Measurements from ENCODE around the gene PTCD2.

The PTCD2 gene

GRCh38 chr5:72369711-72370110 lies 49.5 kb downstream of the PTCD2 start:
- Histone ChIP-seq H3K79me2 (ENCODE audit: control insufficient read depth, low read length) (no peaks in the 10 kb centered on the region), H3K27ac (ENCODE audit: low read depth, low read length) (no peak overlapping the region)
- TF ChIP-seq, protein P1, sequence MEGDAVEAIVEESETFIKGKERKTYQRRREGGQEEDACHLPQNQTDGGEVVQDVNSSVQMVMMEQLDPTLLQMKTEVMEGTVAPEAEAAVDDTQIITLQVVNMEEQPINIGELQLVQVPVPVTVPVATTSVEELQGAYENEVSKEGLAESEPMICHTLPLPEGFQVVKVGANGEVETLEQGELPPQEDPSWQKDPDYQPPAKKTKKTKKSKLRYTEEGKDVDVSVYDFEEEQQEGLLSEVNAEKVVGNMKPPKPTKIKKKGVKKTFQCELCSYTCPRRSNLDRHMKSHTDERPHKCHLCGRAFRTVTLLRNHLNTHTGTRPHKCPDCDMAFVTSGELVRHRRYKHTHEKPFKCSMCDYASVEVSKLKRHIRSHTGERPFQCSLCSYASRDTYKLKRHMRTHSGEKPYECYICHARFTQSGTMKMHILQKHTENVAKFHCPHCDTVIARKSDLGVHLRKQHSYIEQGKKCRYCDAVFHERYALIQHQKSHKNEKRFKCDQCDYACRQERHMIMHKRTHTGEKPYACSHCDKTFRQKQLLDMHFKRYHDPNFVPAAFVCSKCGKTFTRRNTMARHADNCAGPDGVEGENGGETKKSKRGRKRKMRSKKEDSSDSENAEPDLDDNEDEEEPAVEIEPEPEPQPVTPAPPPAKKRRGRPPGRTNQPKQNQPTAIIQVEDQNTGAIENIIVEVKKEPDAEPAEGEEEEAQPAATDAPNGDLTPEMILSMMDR (IDR thresholded peaks at IDR 0.05; ENCODE audit: low read depth, low read length, poor library complexity, severe bottlenecking): no peak
- no peak for TF ChIP-seq EZH2phosphoT487 (IDR thresholded peaks at IDR 0.05; ENCODE audit: borderline replicate concordance, low read length)

GRCh38 chr5:72372331-72372730 lies 52.2 kb downstream of the PTCD2 start:
- H3K4me2 ChIP-seq (ENCODE audit: low read length): no peak overlapping the region
- TF ChIP-seq EZH2phosphoT487 (IDR thresholded peaks at IDR 0.05; ENCODE audit: borderline replicate concordance, low read length): no peak

More at GRCh38 chr5:72369711-72370110, 49.5 kb downstream of the PTCD2 start:
- H3K27me3 ChIP-seq (ENCODE audit: control insufficient read depth, low read length): no peaks in the 10 kb centered on the region
- no peak overlapping the region for H3K4me3 ChIP-seq (ENCODE audit: low read length)
- no peaks in the 10 kb centered on the region for H3K36me3 ChIP-seq (ENCODE audit: control insufficient read depth, low read length)
- H3K4me1 ChIP-seq (ENCODE audit: control insufficient read depth, low read length): peaks cover 9% of the 10 kb centered on the region
- H3K4me2 ChIP-seq (ENCODE audit: low read length): no peak overlapping the region
- H3F3A ChIP-seq (ENCODE audit: control insufficient read depth, insufficient read depth): no peaks in the 10 kb centered on the region
- no peaks in the 10 kb centered on the region for H3K9me2 ChIP-seq (replicated peaks; ENCODE audit: control insufficient read depth, low read length)
- H4K20me1 ChIP-seq (ENCODE audit: control insufficient read depth, insufficient read depth, low read depth, low read length): no peaks in the 10 kb centered on the region
- H3K9me3 ChIP-seq (ENCODE audit: control insufficient read depth, insufficient read depth, low read length): no peaks in the 10 kb centered on the region

DNA sequence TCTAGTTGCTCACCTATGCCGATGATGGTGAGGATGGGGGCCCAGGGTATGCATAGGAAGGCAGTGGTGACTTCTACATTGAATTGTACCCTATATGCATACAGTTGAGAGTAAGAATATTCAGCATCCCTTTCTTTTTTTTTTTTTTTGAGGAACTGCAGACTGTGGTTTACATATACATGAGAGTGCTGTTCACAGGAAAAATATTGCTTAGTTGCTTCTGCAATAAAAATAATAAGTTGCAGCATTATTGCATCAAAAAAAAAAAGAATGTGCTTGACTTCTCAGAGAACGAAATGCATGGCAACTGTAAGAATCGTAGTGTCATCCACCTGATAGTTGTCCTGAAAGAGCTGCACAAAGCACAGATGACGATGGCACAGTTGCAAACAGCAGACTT lies 52.8 kb downstream of the PTCD2 start:
- no peaks in the 10 kb centered on the region for H3K36me3 ChIP-seq (ENCODE audit: control insufficient read depth, low read length)
- no peaks in the 10 kb centered on the region for H3K27me3 ChIP-seq (ENCODE audit: control insufficient read depth, low read length)
- no peak overlapping the region for H3K4me2 ChIP-seq (ENCODE audit: low read length)
- H3K79me2 ChIP-seq (ENCODE audit: control insufficient read depth, low read length): no peaks in the 10 kb centered on the region
- H3K4me3 ChIP-seq (ENCODE audit: low read length): no peak overlapping the region
- no peaks in the 10 kb centered on the region for H3K9me2 ChIP-seq (replicated peaks; ENCODE audit: control insufficient read depth, low read length)
- no peaks in the 10 kb centered on the region for H3K9me3 ChIP-seq (ENCODE audit: control insufficient read depth, insufficient read depth, low read length)
- no peaks in the 10 kb centered on the region for H4K20me1 ChIP-seq (ENCODE audit: control insufficient read depth, insufficient read depth, low read depth, low read length)
- no peaks in the 10 kb centered on the region for H3F3A ChIP-seq (ENCODE audit: control insufficient read depth, insufficient read depth)
- H3K27ac ChIP-seq (ENCODE audit: low read depth, low read length): no peak overlapping the region
- TF ChIP-seq EZH2phosphoT487 (IDR thresholded peaks at IDR 0.05; ENCODE audit: borderline replicate concordance, low read length): no peak
- TF ChIP-seq, protein P1 (IDR thresholded peaks at IDR 0.05; ENCODE audit: low read depth, low read length, poor library complexity, severe bottlenecking): no peak
- peaks cover 9% of the 10 kb centered on the region for H3K4me1 ChIP-seq (ENCODE audit: control insufficient read depth, low read length)

More at GRCh38 chr5:72372331-72372730, 52.2 kb downstream of the PTCD2 start:
- Histone ChIP-seq H3F3A (ENCODE audit: control insufficient read depth, insufficient read depth) (no peaks in the 10 kb centered on the region), H3K27ac (ENCODE audit: low read depth, low read length) (no peak overlapping the region), H4K20me1 (ENCODE audit: control insufficient read depth, insufficient read depth, low read depth, low read length) (no peaks in the 10 kb centered on the region), H3K9me3 (ENCODE audit: control insufficient read depth, insufficient read depth, low read length) (no peaks in the 10 kb centered on the region), H3K27me3 (ENCODE audit: control insufficient read depth, low read length) (no peaks in the 10 kb centered on the region), H3K36me3 (ENCODE audit: control insufficient read depth, low read length) (no peaks in the 10 kb centered on the region), H3K4me1 (ENCODE audit: control insufficient read depth, low read length) (peaks cover 9% of the 10 kb centered on the region), H3K79me2 (ENCODE audit: control insufficient read depth, low read length) (no peaks in the 10 kb centered on the region), H3K4me3 (ENCODE audit: low read length) (no peak overlapping the region), H3K9me2 (replicated peaks; ENCODE audit: control insufficient read depth, low read length) (no peaks in the 10 kb centered on the region)

DNA sequence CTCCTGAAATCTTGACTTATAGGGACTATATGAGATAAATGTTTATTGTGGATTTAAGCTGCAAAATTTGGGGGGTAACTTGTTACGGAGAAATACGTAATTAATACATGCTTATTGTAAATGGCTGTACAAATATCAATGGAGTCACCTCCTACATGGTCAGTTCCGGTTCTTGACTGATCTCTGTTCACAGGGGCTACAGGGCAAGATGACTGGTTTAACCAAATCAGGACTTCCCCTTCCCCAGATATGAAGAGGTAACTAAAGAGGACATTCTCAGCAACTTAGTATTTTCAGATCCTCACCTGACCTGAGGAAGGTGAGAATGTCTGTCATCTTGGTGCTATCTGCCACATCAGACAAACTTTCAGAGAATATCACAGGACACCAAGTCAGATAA lies 54.7 kb downstream of the PTCD2 start:
- Histone ChIP-seq H3K4me2 (ENCODE audit: low read length) (no peak overlapping the region), H3K36me3 (ENCODE audit: control insufficient read depth, low read length) (no peaks in the 10 kb centered on the region)

More for the DNA sequence above, 54.7 kb downstream of the PTCD2 start:
- H3K27ac ChIP-seq (ENCODE audit: low read depth, low read length): no peak overlapping the region
- H3K27me3 ChIP-seq (ENCODE audit: control insufficient read depth, low read length): peaks cover 6% of the 10 kb centered on the region; the same call in 1 of the 2 replicates
- TF ChIP-seq, protein P1 (IDR thresholded peaks at IDR 0.05; ENCODE audit: low read depth, low read length, poor library complexity, severe bottlenecking): no peak
- TF ChIP-seq EZH2phosphoT487 (IDR thresholded peaks at IDR 0.05; ENCODE audit: borderline replicate concordance, low read length): no peak
- peaks cover 2% of the 10 kb centered on the region for H3K4me1 ChIP-seq (ENCODE audit: control insufficient read depth, low read length)
- H3K79me2 ChIP-seq (ENCODE audit: control insufficient read depth, low read length): no peaks in the 10 kb centered on the region
- no peaks in the 10 kb centered on the region for H3K9me3 ChIP-seq (ENCODE audit: control insufficient read depth, insufficient read depth, low read length)
- no peak overlapping the region for H3K4me3 ChIP-seq (ENCODE audit: low read length)
- H3K9me2 ChIP-seq (replicated peaks; ENCODE audit: control insufficient read depth, low read length): no peaks in the 10 kb centered on the region
- H4K20me1 ChIP-seq (ENCODE audit: control insufficient read depth, insufficient read depth, low read depth, low read length): no peaks in the 10 kb centered on the region
- no peaks in the 10 kb centered on the region for H3F3A ChIP-seq (ENCODE audit: control insufficient read depth, insufficient read depth)

Data from DOHH2 (cell line).